NK-92 treated with Interleukin-12 subunit alpha and Interleukin-12 subunit beta, amount 100 ng/mL, for 24 hours (cell line): ENCODE results near the gene GPR146.
"Not testable (repeated sequence)": the region's sequence is repeated elsewhere in the genome, so short reads cannot be mapped to it uniquely, and the experiment has no call there.

Source experiments
- DNase-seq: peaks from one replicate; lab custom pipeline; 2025; lab: John Stamatoyannopoulos, UW

Gene GPR146

DNA sequence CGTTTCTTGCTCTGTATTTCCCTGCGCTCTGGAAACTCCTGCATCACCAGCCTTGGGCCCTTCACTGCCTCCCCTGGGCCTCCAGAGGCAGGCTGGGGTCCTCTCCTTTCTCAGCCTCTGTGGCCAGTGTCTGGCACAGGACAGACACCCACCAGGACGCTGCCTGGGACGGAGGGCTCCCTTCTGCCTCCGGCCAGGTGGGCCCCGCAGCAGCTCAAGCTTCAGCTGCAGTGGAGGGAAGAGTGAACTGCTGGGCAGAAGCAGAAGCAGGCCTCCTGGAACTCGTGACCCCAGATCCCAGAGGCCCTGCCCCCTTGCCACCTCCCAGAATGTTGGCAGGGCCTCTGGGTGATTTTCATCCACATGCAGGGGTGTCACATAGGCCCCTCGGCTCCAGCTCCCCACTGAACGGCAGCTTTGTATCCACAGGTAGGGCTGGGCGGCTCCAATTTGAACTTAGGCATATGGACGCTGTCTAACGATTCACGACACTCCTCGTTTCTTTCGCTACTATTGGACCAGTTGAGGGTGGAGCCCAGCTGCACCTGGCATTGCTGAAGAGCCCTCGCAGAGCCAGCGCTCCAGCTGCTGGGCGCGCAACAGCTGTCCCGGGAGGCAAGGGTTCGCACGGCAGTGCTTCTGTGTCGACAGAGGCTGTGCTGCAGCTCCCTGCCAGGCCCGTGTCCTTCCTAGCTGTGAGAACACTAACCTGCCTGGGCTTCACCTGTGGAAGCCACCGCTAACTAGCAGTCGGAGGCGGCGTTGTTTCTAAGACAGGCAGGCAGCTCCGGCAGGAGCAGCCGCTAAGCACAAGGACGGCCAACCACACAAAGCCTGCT lies 18.4 kb upstream of the GPR146 start:
- DNase-seq, result no peak

- DNase-seq, result no peak
Observed at GRCh38 chr7:1026721-1027161, 17.6 kb upstream of the GPR146 start.

- DNase-seq, result no peak
Observed at GRCh38 chr7:1027242-1028043, 16.9 kb upstream of the GPR146 start.

GRCh38 chr7:1028044-1028770 lies 16.1 kb upstream of the GPR146 start:
- no peak for DNase-seq

GRCh38 chr7:1028775-1029636 lies 15.3 kb upstream of the GPR146 start:
- DNase-seq, result no peak

- DNase-seq, result no peak
Observed at GRCh38 chr7:1029637-1030443, 14.5 kb upstream of the GPR146 start.

DNA sequence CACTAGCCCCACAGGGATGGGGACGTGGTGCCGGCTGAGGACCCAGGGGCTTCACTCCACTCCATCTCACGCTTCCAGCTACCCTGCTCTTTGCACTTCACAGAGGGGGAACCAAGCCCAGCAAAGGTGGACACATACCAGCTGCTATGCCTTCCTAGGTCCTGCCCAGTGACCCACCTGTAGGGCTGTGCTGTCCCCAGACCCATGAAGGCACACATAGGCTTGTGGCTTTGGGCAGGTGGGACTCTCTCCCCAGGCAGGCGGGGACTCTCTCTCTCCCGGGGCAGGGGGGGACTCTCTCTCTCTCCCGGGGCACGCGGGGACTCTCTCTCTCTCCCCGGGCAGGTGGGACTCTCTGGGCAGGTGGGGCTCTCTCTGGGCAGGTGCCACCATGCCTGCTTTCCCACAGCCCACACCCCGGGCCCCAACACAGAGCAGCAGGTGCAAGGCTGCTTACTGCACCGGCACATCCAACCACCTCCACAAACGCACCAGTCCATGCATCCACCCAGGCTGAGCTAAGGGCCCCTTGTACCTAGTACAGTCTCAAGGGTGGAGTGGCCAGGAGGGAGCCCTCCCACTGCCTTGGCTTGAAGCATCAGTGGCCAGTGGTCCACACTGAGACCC lies 13.8 kb upstream of the GPR146 start:
- DNase-seq, result no peak

- DNase-seq, result no peak
Observed at GRCh38 chr7:1031716-1032455, 12.5 kb upstream of the GPR146 start.

- DNase-seq, result no peak
Observed at GRCh38 chr7:1032536-1033181, 11.7 kb upstream of the GPR146 start.

DNA sequence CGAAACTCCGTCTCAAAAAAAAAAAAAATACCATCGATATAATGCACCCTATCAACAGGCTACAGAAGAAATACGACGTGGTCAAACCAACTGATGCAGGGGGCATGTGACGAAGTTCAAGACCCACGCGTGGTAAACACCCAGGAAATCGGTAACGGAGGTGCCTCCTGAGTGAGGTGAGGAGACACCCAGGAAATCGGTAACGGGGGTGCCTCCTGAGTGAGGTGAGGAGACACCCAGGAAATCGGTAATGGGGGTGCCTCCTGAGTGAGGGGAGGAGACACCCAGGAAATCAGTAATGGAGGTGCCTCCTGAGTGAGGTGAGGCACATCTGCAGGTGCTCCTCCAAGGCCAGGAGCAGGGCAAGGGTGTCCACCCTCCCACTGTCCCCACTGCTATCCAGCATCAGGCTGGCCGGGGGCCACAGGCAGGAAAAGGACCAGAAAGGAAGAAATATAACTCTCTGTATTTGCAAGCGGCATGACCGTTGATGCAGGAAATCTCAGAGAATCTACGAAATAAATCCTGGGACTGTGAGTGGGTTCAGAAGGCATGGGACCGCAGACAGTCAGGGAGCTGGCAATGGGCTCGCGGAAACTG lies 10.7 kb upstream of the GPR146 start:
- DNase-seq, result no peak

GRCh38 chr7:1034769-1035168 lies 9.6 kb upstream of the GPR146 start:
- not testable (repeated sequence) for DNase-seq

DNA sequence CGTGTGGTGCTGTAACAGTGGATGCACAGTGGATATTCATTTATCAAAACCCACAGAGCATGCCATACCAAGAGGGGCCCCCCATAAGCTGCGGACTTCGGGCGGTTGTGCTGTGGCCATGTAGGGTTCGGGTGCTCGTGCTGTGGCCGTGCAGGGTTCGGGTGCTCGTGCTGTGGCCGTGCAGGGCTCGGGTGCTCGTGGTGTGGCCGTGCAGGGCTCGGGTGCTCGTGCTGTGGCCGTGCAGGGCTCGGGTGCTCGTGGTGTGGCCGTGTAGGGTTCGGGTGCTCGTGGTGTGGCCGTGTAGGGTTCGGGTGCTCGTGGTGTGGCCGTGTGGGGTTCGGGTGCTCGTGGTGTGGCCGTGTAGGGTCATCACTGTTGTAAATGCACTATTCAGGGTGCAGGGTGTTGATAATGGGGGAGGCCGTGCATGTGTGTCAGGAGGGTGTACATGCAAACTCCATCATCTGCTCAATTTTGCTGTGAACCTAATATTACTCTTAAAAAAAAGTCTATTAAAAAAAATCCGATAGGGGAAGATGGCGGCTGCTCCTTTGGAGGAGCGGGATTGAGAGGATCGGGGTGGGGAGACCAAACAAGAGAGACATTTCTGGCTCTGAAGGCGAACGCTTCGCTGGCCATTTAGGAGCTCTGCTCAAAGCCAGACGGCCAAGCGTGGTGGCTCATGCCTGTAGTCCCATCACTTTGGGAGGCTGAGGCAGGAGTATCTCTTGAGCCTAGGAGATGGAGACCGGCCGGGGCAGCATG lies 8.0 kb upstream of the GPR146 start:
- not testable (repeated sequence) for DNase-seq

DNA sequence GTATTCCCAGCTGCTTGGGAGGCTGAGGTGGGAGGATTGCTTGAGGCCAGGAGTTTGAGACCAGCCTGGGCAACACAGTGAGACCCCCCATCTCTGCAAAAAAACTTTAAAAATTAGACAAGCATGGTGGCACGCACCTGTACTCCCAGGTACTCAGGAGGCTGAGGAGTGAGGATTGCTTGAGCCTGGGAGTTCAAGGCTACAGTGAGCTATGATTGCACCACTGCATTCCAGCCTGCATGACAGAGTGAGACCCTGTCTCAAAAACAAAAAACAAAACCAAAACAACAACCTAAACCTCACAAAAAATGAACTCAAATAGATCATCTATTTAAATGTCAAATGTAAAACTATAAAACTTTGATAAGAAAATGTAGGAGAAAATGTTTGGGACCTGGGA lies 4.1 kb upstream of the GPR146 start:
- DNase-seq, result not testable (repeated sequence)

DNA sequence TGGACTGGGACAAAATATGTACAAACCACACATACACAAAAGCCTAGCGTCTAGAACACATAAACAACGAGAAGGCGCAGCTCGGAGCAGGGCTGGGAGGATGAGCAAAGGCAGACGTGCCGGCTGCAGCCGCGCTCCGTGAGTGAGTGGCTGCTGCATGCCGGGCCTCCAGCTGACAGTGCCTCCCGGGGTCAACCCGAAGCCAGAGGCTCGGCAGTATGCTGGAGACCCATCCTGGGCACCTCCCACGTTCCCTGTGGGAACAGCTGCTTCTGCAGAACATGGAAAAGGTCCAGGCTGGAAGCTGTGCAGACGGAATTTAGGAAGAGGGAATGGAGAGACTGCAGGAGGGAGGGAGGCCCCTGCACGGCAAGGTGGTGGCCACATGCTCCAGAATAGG lies 3.6 kb upstream of the GPR146 start:
- no peak for DNase-seq

GRCh38 chr7:1041551-1042491 lies 2.5 kb upstream of the GPR146 start:
- no peak for DNase-seq

GRCh38 chr7:1042492-1042833 lies 1.9 kb upstream of the GPR146 start:
- no peak for DNase-seq
